ENCODE data around the gene UBAC2. TPM values are rescaled to one million over a fixed set of nuclear protein-coding genes. Genes with fewer than 3 reads are reported as not detected.

The UBAC2 gene
- total and polyA plus RNA-seq, 2 of the 8 experiments (the other 6 are each of a cell fraction or from before 2014, with no cell fraction given) = 75.9 to 76.9 TPM

GRCh38 chr13:99287551-99287950 lies 86.9 kb downstream of the UBAC2 start:
- Histone ChIP-seq H3K36me3 (ENCODE audit: control insufficient read depth in 2 of 4, insufficient read depth in 4 of 4, low read length in 3 of 4) (no peaks in the 10 kb centered on the region), H3K79me1 (ENCODE audit: low read depth, low read length) (0 out of 2 replicates have a peak, but pooled peaks cover 2% of the 10 kb centered on the region), H4K8ac (ENCODE audit: extremely low read depth, insufficient read depth, low read length) (no peak overlapping the region), H3K27me3 (replicated peaks in 1 of 4; ENCODE audit: control insufficient read depth in 3 of 4, extremely low read depth in 1 of 4, insufficient read depth in 3 of 4, low read length in 3 of 4) (no peaks in the 10 kb centered on the region), H4K20me1 (replicated peaks in 1 of 2; ENCODE audit: control insufficient read depth in 1 of 2, insufficient read depth in 2 of 2, low read length in 2 of 2) (peaks cover 0 to 3% of the 10 kb centered on the region in 2 experiments), H3K4me3 (ENCODE audit: extremely low read depth in 1 of 4, insufficient read depth in 2 of 4, low read depth in 3 of 4, low read length in 4 of 4) (no peak overlapping the region), H4K91ac (replicated peaks; ENCODE audit: insufficient read length, low read length) (no peak overlapping the region), H3K56ac (replicated peaks; ENCODE audit: insufficient read length, low read depth, low read length) (no peak overlapping the region), H3K9me3 (ENCODE audit: insufficient read depth in 2 of 2, low read depth in 1 of 2, low read length in 1 of 2) (no peaks in the 10 kb centered on the region), H2BK12ac (ENCODE audit: low read depth, low read length) (no peak overlapping the region), H3K4ac (replicated peaks; ENCODE audit: insufficient read length, low read depth, low read length) (no peak overlapping the region), H2BK120ac (replicated peaks; ENCODE audit: low read depth, low read length) (no peak overlapping the region), H4K5ac (ENCODE audit: insufficient read length, low read depth, low read length) (no peak overlapping the region), H3K23ac (ENCODE audit: insufficient read length) (no peak overlapping the region), H2BK5ac (ENCODE audit: low read depth, low read length) (no peak overlapping the region), H2BK15ac (ENCODE audit: low read length) (no peak overlapping the region), H2AK5ac (ENCODE audit: low read depth, low read length) (no peak overlapping the region), H3K23me2 (ENCODE audit: low read depth, low read length) (no peaks in the 10 kb centered on the region), H2BK20ac (ENCODE audit: low read length) (no peak overlapping the region), H3K18ac (ENCODE audit: extremely low read depth, low read length) (no peak overlapping the region), H3K27ac (ENCODE audit: low read depth, low read length) (no peak overlapping the region), H3K4me2 (ENCODE audit: insufficient read depth in 1 of 2, low read depth in 2 of 2, low read length in 2 of 2) (no peak overlapping the region), H3K79me2 (ENCODE audit: control insufficient read depth in 1 of 2, insufficient read depth in 2 of 2, low read length in 2 of 2) (0 out of 4 replicates have a peak, but pooled peaks cover 0 to 4% of the 10 kb centered on the region in 2 experiments), H3K4me1 (replicated peaks in 1 of 4; ENCODE audit: control insufficient read depth in 3 of 4, insufficient read depth in 4 of 4, low read length in 3 of 4) (no peaks in the 10 kb centered on the region), H3K9ac (replicated peaks in 1 of 4; ENCODE audit: extremely low read depth in 1 of 4, low read depth in 3 of 4, low read length in 3 of 4) (no peak overlapping the region), H3K14ac (ENCODE audit: insufficient read length) (no peak overlapping the region), H2AFZ (ENCODE audit: low read length) (no peak overlapping the region)
- WGBS, 2 experiments (ENCODE audit: extremely low coverage in 1 of 2, insufficient coverage in 1 of 2, insufficient read length in 1 of 2, insufficient replicate concordance in 2 of 2, low coverage in 1 of 2, low lambda C conversion rate in 2 of 2, missing lambda C conversion rate in 1 of 2) = 89% methylated on average over 2 of the region's 4 CpGs; no CpG with 5 or more reads in 1 of the 2 experiments
- TF ChIP-seq GABPA (IDR thresholded peaks at IDR 0.05; ENCODE audit: borderline replicate concordance, insufficient read depth, low read length) (no peak), KDM5A (IDR thresholded peaks at IDR 0.05; ENCODE audit: low read length) (no peak)
- ChIA-PET CTCF (ENCODE audit: partially characterized antibody) (interaction anchor here (0.8 to 1.5 kb wide), 2 partner anchors 21 to 111 kb away, joined by 3 read pairs; no protein-coding TSS in a partner anchor), POLR2A (ENCODE audit: partially characterized antibody) (no interaction called here)
- FAIRE-seq = no peak
- DNase-seq (ENCODE audit: low read depth in 1 of 2, low spot score in 2 of 2) = no peak
